K562 (cell line): ENCODE results near the gene NPB. TPM values are rescaled to one million over a fixed set of nuclear protein-coding genes. Genes with fewer than 3 reads are reported as not detected.

ENCODE experiments used
- ARID1B ChIP-seq: fragments of 450-650 bp; IDR thresholded peaks from 2 replicates; pipeline ENCODE4 v1.6.1; 2016; ENCODE audit warnings: antibody characterized with exemption, mild to moderate bottlenecking, inconsistent platforms
- BHLHE40 ChIP-seq: IDR thresholded peaks from 2 replicates; pipeline ENCODE4 v1.6.1; 2011; ENCODE audit warnings: low read length, improper control_type of control experiment
- CREB1 ChIP-seq, 2 experiments: sonication (generic) in 1 of 2; formaldehyde crosslinking in 1 of 2; IDR thresholded peaks; 2 replicates each; pipeline versions ENCODE4 v1.6.1 to v1.8.0; 2012 to 2022; ENCODE audit warnings: inconsistent platforms in 1 of 2, mild to moderate bottlenecking in 1 of 2, missing genetic modification reagents in 1 of 2, moderate library complexity in 1 of 2
- ETV6 ChIP-seq, 3 experiments: fragments of 150-350 bp in 1 of 3; sonication (generic) in 1 of 3; formaldehyde crosslinking in 1 of 3; IDR thresholded peaks; 2 replicates each; pipeline versions ENCODE4 v1.6.1 to v1.8.0; 2014 to 2022; ENCODE audit warnings: borderline replicate concordance in 2 of 3, low read depth in 2 of 3, antibody characterized with exemption in 1 of 3, low read length in 1 of 3, mild to moderate bottlenecking in 1 of 3, missing genetic modification reagents in 1 of 3
- HDAC6 ChIP-seq: IDR thresholded peaks from 2 replicates; pipeline ENCODE4 v1.6.1; 2012; ENCODE audit warnings: low read depth, mild to moderate bottlenecking, control low read depth, inconsistent platforms, low read length, moderate library complexity
- HMG20B ChIP-seq: fragments of 250-450 bp; sonication (Bioruptor Pico); IDR thresholded peaks from 2 replicates; pipeline ENCODE4 v1.5.0; 2021; ENCODE audit warnings: mild to moderate bottlenecking
- IFI16 ChIP-seq: fragments of 250-450 bp; sonication (Bioruptor Pico); IDR thresholded peaks from 2 replicates; pipeline ENCODE4 v2.1.2; 2022; ENCODE audit warnings: mild to moderate bottlenecking, inconsistent platforms
- KAT7 ChIP-seq: sonication (generic); formaldehyde crosslinking; IDR thresholded peaks from 2 replicates; pipeline ENCODE4 v1.8.0; 2022; ENCODE audit warnings: missing genetic modification reagents, mild to moderate bottlenecking, borderline replicate concordance
- MAZ ChIP-seq, 2 experiments: fragments of 450-650 bp in 1 of 2; sonication (generic) in 1 of 2; formaldehyde crosslinking; IDR thresholded peaks in 1 of 2; conservative IDR thresholded peaks in 1 of 2; 2 replicates each; pipeline versions ENCODE4 v1.4.0 to v1.5.0; 2020; ENCODE audit warnings: mild to moderate bottlenecking in 1 of 2, missing genetic modification reagents in 1 of 2
- MTA3 ChIP-seq: fragments of 450-650 bp; formaldehyde crosslinking; IDR thresholded peaks from 2 replicates; pipeline ENCODE4 v1.6.1; 2017; ENCODE audit warnings: mild to moderate bottlenecking, borderline replicate concordance
- PHF20 ChIP-seq: fragments of 450-650 bp; IDR thresholded peaks from 2 replicates; pipeline ENCODE4 v1.6.1; 2018; ENCODE audit not compliant: partially characterized antibody
- SAFB ChIP-seq: fragments of 200-400 bp; formaldehyde crosslinking; IDR thresholded peaks from 2 replicates; pipeline ENCODE4 v1.6.1; 2017; ENCODE audit warnings: low read depth, low read length, borderline replicate concordance
- SAP30 ChIP-seq: fragments of 200-600 bp; sonication (generic); IDR thresholded peaks from 2 replicates; pipeline ENCODE4 v1.6.1; 2012; ENCODE audit warnings: borderline replicate concordance, low read depth, mild to moderate bottlenecking, moderate library complexity, low read length, control low read depth, inconsistent platforms; ENCODE audit not compliant: insufficient read depth, poor library complexity, severe bottlenecking
- ZNF133 ChIP-seq: fragments of 250-450 bp; sonication (Bioruptor Pico); IDR thresholded peaks from 2 replicates; pipeline ENCODE4 v1.4.0; 2020; ENCODE audit warnings: mild to moderate bottlenecking
- ZNF316 ChIP-seq: fragments of 450-650 bp; IDR thresholded peaks from 2 replicates; pipeline ENCODE4 v1.6.1; 2016
- ZNF551 ChIP-seq: fragments of 250-450 bp; sonication (Bioruptor Pico); IDR thresholded peaks from 2 replicates; pipeline ENCODE4 v1.5.0; 2021; ENCODE audit warnings: mild to moderate bottlenecking, moderate library complexity
- polyA plus RNA-seq, 8 experiments: library from polyadenylated mRNA; depleted of rRNA in 4 of 8; stranded (reverse) in 5 of 8; unstranded in 3 of 8; fragments of >200 nt; fragmentation: Nextera tagmentation in 2 of 8; fragmentation: Illumina TruSeq in 1 of 8; extraction: Ambion mirVana in 2 of 8; extraction: Trizol in 1 of 8; gene quantifications; 2 replicates each; pipeline versions ENCODE4 v1.2.1 to v1.2.3, GENCODE V29; 2011 to 2014; ENCODE audit warnings: inconsistent platforms in 1 of 8, missing spikeins in 1 of 8
- total RNA-seq, 7 experiments: library from RNA; depleted of rRNA in 6 of 7; stranded (reverse); fragments of >200 nt in 6 of 7; fragmentation: Illumina TruSeq in 2 of 7; extraction: Trizol in 2 of 7; gene quantifications; 2 replicates each; pipeline versions ENCODE4 v1.2.1 to v1.2.3, GENCODE V29; 2011 to 2021; ENCODE audit warnings: low replicate concordance in 1 of 7
- TF ChIP-seq, protein P1 (sequence below): sonication (generic); formaldehyde crosslinking; IDR thresholded peaks from 2 replicates; pipeline ENCODE4 v1.8.0; 2022; ENCODE audit warnings: missing genetic modification reagents, mild to moderate bottlenecking, borderline replicate concordance
- TF ChIP-seq, protein P2 (sequence below): fragments of 450-650 bp; formaldehyde crosslinking; conservative IDR thresholded peaks from 2 replicates; pipeline ENCODE4 v1.4.0; 2022; ENCODE audit warnings: mild to moderate bottlenecking, missing genetic modification characterization
- TF ChIP-seq, protein P3 (sequence below): fragments of 250-450 bp; sonication (Bioruptor Pico); IDR thresholded peaks from 2 replicates; pipeline ENCODE4 v1.8.0; 2022; ENCODE audit warnings: moderate library complexity, mild to moderate bottlenecking, inconsistent platforms
- TF ChIP-seq, protein P4 (sequence below), 2 experiments: fragments of 250-450 bp in 1 of 2; fragments of 450-650 bp in 1 of 2; sonication (Bioruptor Pico) in 1 of 2; IDR thresholded peaks; 2 replicates each; pipeline versions ENCODE4 v1.6.1 to v1.8.0; 2016 to 2021; ENCODE audit warnings: mild to moderate bottlenecking in 2 of 2, moderate library complexity in 2 of 2, missing compliant biosample characterization in 1 of 2, missing genetic modification characterization in 1 of 2
- TF ChIP-seq, protein P5 (sequence below): fragments of 450-650 bp; IDR thresholded peaks from 2 replicates; pipeline ENCODE4 v1.7.0; 2016; ENCODE audit warnings: borderline replicate concordance

Gene NPB
- total and polyA plus RNA-seq, 9 of the 15 experiments (the other 6 are each of a cell fraction or from before 2014, with no cell fraction given), result 0.03 to 0.61 (median 0.14) TPM; not detected in 2

DNA sequence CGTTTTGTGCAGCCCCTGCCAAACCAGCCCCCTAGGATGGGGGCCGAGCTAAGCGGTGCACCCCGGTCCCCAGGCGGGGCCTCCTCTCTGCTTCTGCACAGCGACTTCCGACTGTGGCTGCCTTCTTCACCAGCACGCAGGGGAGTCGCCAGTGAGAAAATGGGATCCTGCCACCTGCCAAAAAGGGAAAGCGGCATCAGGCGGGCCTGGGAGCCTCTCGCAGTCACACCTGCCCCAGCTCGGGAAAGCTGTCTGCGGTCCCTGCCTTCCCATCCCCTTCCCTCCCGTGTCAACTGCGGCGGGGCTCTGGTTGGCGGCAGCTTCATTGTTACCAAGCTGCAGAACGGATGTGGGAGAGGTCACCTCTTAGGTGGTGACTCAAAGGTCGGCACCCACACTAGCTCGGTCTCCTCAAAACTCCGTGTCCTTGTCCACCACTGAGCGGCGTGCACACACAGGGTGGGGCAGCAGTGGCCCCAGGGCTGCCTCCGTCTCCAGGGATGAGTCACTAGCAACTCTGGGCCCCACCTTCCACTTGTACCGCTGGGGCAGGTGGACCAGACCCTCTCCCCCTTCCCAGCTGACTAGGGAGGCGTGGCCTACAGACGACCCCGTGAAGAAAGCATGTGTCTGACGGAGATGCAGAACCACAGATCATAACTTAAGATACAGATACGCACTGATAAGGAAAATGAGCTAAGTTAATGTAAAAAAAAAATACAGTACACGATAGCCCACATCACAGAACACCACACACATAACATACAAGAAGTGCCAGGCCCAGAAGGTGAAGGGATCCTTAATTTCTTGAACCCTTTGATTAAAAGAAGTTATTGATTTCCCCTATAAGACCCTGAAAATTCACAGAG is 10.6 kb downstream of the NPB start (continued):
- TF ChIP-seq IFI16 (CRISPR knock-in tag), result no peak
- no peak for TF ChIP-seq SAP30
- TF ChIP-seq CREB1 (IDR thresholded peaks at IDR 0.05), result no peak
- 0 out of 2 replicates have a peak, but pooled peaks have one; percentile 35 for TF ChIP-seq CREB1 (CRISPR knock-in tag; IDR thresholded peaks at IDR 0.05)
- TF ChIP-seq, protein P1, sequence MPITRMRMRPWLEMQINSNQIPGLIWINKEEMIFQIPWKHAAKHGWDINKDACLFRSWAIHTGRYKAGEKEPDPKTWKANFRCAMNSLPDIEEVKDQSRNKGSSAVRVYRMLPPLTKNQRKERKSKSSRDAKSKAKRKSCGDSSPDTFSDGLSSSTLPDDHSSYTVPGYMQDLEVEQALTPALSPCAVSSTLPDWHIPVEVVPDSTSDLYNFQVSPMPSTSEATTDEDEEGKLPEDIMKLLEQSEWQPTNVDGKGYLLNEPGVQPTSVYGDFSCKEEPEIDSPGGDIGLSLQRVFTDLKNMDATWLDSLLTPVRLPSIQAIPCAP, result no peak
- TF ChIP-seq ZNF133 (CRISPR knock-in tag), result no peak
- TF ChIP-seq ZNF316, result no peak
- no peak for TF ChIP-seq KAT7 (CRISPR knock-in tag)
- TF ChIP-seq PHF20, result no peak
- TF ChIP-seq HMG20B (CRISPR knock-in tag), result no peak
- TF ChIP-seq ARID1B, result peak; percentile 65
- TF ChIP-seq BHLHE40, result peak; percentile 75; the same call in 1 of the 2 replicates
- TF ChIP-seq ZNF551, result no peak
- TF ChIP-seq HDAC6, result no peak
- TF ChIP-seq MTA3, result no peak
- peak; percentile 61 to 77; a peak in 3 of 4 replicates for TF ChIP-seq MAZ (CRISPR knock-in tag; conservative IDR thresholded peaks at IDR 0.05 in 1 of 2, IDR thresholded peaks at IDR 0.05 in 1 of 2)
- TF ChIP-seq, protein P2, sequence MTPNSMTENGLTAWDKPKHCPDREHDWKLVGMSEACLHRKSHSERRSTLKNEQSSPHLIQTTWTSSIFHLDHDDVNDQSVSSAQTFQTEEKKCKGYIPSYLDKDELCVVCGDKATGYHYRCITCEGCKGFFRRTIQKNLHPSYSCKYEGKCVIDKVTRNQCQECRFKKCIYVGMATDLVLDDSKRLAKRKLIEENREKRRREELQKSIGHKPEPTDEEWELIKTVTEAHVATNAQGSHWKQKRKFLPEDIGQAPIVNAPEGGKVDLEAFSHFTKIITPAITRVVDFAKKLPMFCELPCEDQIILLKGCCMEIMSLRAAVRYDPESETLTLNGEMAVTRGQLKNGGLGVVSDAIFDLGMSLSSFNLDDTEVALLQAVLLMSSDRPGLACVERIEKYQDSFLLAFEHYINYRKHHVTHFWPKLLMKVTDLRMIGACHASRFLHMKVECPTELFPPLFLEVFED (CRISPR knock-in tag), result no peak
- TF ChIP-seq, protein P3, sequence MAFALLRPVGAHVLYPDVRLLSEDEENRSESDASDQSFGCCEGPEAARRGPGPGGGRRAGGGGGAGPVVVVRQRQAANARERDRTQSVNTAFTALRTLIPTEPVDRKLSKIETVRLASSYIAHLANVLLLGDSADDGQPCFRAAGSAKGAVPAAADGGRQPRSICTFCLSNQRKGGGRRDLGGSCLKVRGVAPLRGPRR (CRISPR knock-in tag), result no peak
- peak; percentile 42; the same call in 1 of the 2 replicates for TF ChIP-seq SAFB
- TF ChIP-seq ETV6 (IDR thresholded peaks at IDR 0.05; ENCODE audit: borderline replicate concordance in 1 of 2, low read depth in 2 of 2, low read length in 1 of 2), result no peak
- no peak for TF ChIP-seq ETV6 (CRISPR knock-in tag; IDR thresholded peaks at IDR 0.05; ENCODE audit: borderline replicate concordance)
- TF ChIP-seq, protein P4, sequence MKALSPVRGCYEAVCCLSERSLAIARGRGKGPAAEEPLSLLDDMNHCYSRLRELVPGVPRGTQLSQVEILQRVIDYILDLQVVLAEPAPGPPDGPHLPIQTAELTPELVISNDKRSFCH (CRISPR knock-in tag; IDR thresholded peaks at IDR 0.05), result no peak
- TF ChIP-seq, protein P4 (tag; IDR thresholded peaks at IDR 0.05), result 0 out of 2 replicates have a peak, but pooled peaks have one; percentile 46
- TF ChIP-seq, protein P5, sequence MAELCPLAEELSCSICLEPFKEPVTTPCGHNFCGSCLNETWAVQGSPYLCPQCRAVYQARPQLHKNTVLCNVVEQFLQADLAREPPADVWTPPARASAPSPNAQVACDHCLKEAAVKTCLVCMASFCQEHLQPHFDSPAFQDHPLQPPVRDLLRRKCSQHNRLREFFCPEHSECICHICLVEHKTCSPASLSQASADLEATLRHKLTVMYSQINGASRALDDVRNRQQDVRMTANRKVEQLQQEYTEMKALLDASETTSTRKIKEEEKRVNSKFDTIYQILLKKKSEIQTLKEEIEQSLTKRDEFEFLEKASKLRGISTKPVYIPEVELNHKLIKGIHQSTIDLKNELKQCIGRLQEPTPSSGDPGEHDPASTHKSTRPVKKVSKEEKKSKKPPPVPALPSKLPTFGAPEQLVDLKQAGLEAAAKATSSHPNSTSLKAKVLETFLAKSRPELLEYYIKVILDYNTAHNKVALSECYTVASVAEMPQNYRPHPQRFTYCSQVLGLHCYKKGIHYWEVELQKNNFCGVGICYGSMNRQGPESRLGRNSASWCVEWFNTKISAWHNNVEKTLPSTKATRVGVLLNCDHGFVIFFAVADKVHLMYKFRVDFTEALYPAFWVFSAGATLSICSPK, result no peak
